Measurements from ENCODE around the gene BEST4.

BEST4 gene

GRCh38 chr1:44757420-44757819, 30.6 kb downstream of the BEST4 start:
- TF ChIP-seq ZFX (IDR thresholded peaks at IDR 0.05) = no peak
- no peak overlapping the region for H3K27ac ChIP-seq

GRCh38 chr1:44747878-44748277, 40.1 kb downstream of the BEST4 start:
- TF ChIP-seq, protein P1, sequence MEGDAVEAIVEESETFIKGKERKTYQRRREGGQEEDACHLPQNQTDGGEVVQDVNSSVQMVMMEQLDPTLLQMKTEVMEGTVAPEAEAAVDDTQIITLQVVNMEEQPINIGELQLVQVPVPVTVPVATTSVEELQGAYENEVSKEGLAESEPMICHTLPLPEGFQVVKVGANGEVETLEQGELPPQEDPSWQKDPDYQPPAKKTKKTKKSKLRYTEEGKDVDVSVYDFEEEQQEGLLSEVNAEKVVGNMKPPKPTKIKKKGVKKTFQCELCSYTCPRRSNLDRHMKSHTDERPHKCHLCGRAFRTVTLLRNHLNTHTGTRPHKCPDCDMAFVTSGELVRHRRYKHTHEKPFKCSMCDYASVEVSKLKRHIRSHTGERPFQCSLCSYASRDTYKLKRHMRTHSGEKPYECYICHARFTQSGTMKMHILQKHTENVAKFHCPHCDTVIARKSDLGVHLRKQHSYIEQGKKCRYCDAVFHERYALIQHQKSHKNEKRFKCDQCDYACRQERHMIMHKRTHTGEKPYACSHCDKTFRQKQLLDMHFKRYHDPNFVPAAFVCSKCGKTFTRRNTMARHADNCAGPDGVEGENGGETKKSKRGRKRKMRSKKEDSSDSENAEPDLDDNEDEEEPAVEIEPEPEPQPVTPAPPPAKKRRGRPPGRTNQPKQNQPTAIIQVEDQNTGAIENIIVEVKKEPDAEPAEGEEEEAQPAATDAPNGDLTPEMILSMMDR (conservative IDR thresholded peaks at IDR 0.05) = no peak
- TF ChIP-seq ZFX (IDR thresholded peaks at IDR 0.05) = no peak
- no peak overlapping the region for H3K27ac ChIP-seq

DNA sequence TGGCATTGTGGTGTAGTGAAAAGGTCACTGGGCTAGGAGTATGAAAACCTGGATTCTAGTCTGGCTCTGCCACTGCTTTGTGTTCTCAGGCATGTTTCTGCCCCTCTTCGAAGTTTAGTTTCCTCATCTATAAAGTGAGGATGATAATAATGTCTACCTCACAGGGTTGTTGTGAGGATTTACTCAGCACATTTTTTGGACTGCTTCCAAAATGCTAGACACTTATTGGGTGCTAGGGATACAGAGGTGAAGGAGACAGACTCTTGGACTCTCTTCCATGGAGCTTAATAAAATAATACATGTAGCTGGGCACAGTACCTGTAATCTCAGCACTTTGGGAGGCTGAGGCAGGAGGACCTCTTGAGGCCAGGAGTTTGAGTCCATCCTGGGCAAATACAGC, 44.8 kb downstream of the BEST4 start:
- TF ChIP-seq, protein P1 (conservative IDR thresholded peaks at IDR 0.05) = no peak
- no peak for TF ChIP-seq ZFX (IDR thresholded peaks at IDR 0.05)
- H3K27ac ChIP-seq = no peak overlapping the region

DNA sequence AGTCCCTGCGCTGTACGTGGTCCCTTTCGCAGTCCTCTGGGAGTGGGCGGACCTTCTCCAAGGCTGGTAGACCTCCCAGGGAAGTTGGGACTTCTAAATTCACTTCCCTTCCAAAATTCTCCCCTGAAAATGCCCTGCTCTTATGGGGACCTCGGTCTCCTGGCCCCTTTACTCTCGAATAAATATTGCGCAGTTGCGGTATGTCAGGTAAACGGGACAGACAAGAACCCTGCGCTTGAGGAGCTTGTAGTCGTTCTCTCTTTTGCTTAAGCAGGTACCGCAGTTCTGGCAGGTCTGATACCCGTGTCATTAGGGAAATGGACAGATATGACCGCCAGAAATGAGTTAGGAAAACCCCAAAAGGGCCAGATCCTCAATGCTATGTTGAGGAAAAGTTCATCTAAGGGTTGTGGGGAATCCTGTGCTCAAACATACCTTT, 47.8 kb downstream of the BEST4 start:
- TF ChIP-seq, protein P1 (conservative IDR thresholded peaks at IDR 0.05) = no peak
- TF ChIP-seq ZFX (IDR thresholded peaks at IDR 0.05) = no peak
- peak overlapping the region; percentile 93 for H3K27ac ChIP-seq

GRCh38 chr1:44739307-44740178, 48.4 kb downstream of the BEST4 start, which contains the start of gene KIF2C:
Gene KIF2C (plus strand): TSS chr1:44739837. CDS start chr1:44739933, 96 bp downstream.
- peak within 1 kb of the TSS; percentile 93 for H3K27ac ChIP-seq
- TF ChIP-seq, protein P1 (conservative IDR thresholded peaks at IDR 0.05) = no peak
- no peak for TF ChIP-seq ZFX (IDR thresholded peaks at IDR 0.05)

DNA sequence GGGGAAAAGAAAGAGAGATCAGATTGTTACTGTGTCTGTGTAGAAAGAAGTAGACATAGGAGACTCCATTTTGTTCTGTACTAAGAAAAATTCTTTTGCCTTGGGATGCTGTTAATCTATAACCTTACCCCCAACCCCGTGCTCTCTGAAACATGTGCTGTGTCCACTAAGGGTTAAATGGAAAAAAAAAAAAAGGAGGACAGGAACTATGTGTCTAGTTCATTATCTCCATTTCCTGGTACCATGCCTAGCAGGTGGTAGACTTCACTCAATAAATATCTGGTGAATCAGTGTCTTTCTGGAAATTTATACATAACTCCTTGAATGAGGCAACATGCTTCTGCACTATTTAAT, 49.0 kb downstream of the BEST4 start:
- H3K27ac ChIP-seq = peak overlapping the region; percentile 93

GRCh38 chr1:44735992-44736391, 52.0 kb downstream of the BEST4 start:
- H3K27ac ChIP-seq = no peak overlapping the region
- TF ChIP-seq ZFX (IDR thresholded peaks at IDR 0.05) = no peak
- TF ChIP-seq, protein P1 (conservative IDR thresholded peaks at IDR 0.05) = no peak

DNA sequence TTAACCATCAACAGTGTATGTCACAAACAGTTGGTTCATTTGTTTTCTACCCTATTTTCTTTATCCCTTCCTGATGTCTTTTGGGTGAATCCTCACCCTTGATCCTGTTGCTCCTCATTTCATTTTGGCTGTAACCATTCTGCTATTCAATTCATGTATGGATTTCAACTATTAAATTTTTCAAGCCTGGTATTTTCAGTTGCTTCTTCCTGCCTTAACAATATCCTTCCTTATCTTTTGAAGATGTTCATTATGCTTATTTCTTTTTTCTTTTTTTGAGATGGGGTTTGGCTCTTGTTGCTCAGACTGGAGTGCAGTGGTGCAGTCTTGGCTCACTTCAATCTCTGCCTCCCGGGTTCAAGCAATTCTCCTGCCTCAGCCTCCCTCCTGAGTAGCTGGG, 54.2 kb downstream of the BEST4 start:
- H3K27ac ChIP-seq = no peak overlapping the region
- TF ChIP-seq ZFX (IDR thresholded peaks at IDR 0.05) = no peak
- TF ChIP-seq, protein P1 (conservative IDR thresholded peaks at IDR 0.05) = no peak

Measured in C4-2B (cell line).